ENCODE measurements around the gene SLC12A2. TPM values are rescaled to one million over a fixed set of nuclear protein-coding genes. Genes with fewer than 3 reads are reported as not detected.
A peak's percentile ranks its signal among the peaks of the same experiment; 100 is the strongest.

Gene SLC12A2
- total RNA-seq, 2 experiments from 2014 or later, result 20.6 to 36.5 TPM

DNA sequence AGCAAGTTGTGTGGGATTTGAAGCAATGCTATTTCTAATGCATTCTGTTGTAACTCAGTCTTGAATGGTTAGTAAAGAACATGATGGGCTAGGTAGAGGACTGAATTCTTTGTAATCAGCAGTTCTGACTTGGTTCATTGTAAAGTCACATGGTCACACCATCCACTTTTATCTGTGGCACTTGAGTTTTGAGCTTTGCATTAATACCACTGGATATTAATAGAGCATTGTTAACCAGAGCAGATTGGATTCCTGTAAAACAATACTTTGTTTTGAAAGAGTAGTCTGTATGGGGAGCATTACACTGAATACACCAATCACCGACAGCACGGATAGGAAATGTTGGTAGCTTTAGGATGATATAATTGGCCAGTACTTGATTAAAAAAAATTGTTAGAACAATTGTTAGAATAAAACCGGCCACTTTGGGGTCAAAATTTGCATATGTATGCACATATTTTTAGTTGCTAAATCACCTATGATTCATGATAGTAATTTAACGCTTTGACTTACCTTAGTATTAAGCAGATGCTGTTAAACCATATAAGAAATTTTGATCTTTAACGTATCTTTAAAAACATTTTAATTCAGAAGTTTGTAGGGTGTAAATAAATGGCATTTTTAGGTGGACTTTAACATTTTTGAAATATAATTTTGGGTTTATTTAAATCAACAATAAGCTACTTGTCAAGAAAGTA lies 17.4 kb downstream of the SLC12A2 start:
- H3K9me2 ChIP-seq (ENCODE audit: insufficient read depth, low read length), result no peaks in the 10 kb centered on the region
- H3K4me1 ChIP-seq (ENCODE audit: insufficient read depth, low read length, poor library complexity, severe bottlenecking), result peaks cover 6% of the 10 kb centered on the region
- H4K20me1 ChIP-seq (ENCODE audit: insufficient read depth, low read length), result no peaks in the 10 kb centered on the region
- H3K4me3 ChIP-seq (ENCODE audit: low read depth, low read length, poor library complexity, severe bottlenecking), result no peak overlapping the region
- ChIA-PET POLR2A (interaction anchor here (0.6 to 2.7 kb wide), 7 partner anchors 9 to 1270 kb away, joined by 3 to 10 read pairs (median 4); no protein-coding TSS in a partner anchor), CTCF (ENCODE audit: unreplicated experiment) (no interaction called here)
- no TSS peak for BruUV-seq (replicated peaks)
- H3K4me2 ChIP-seq (ENCODE audit: low read length), result no peak overlapping the region
- DNase-seq (ENCODE audit: low spot score), result no peak
- peaks cover 31% of the 10 kb centered on the region for H3K9me3 ChIP-seq (ENCODE audit: low read length)
- H3K27ac ChIP-seq (ENCODE audit: low read depth, low read length, poor library complexity, severe bottlenecking), result no peak overlapping the region
- H3K36me3 ChIP-seq (ENCODE audit: insufficient read depth, low read length), result peaks cover 60% of the 10 kb centered on the region
- peaks cover 93% of the 10 kb centered on the region for H3K79me2 ChIP-seq (ENCODE audit: insufficient read depth, low read depth, low read length)
- H2AFZ ChIP-seq (ENCODE audit: low read length), result no peak overlapping the region
- no peak for TF ChIP-seq EZH2phosphoT487 (IDR thresholded peaks at IDR 0.05; ENCODE audit: borderline replicate concordance, low read depth, low read length)
- TF ChIP-seq, protein P1, sequence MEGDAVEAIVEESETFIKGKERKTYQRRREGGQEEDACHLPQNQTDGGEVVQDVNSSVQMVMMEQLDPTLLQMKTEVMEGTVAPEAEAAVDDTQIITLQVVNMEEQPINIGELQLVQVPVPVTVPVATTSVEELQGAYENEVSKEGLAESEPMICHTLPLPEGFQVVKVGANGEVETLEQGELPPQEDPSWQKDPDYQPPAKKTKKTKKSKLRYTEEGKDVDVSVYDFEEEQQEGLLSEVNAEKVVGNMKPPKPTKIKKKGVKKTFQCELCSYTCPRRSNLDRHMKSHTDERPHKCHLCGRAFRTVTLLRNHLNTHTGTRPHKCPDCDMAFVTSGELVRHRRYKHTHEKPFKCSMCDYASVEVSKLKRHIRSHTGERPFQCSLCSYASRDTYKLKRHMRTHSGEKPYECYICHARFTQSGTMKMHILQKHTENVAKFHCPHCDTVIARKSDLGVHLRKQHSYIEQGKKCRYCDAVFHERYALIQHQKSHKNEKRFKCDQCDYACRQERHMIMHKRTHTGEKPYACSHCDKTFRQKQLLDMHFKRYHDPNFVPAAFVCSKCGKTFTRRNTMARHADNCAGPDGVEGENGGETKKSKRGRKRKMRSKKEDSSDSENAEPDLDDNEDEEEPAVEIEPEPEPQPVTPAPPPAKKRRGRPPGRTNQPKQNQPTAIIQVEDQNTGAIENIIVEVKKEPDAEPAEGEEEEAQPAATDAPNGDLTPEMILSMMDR (conservative IDR thresholded peaks at IDR 0.05; ENCODE audit: low read length), result no peak
- intact Hi-C loops (cut with micrococcal nuclease; ENCODE audit: unreplicated experiment), result no loop called here

DNA sequence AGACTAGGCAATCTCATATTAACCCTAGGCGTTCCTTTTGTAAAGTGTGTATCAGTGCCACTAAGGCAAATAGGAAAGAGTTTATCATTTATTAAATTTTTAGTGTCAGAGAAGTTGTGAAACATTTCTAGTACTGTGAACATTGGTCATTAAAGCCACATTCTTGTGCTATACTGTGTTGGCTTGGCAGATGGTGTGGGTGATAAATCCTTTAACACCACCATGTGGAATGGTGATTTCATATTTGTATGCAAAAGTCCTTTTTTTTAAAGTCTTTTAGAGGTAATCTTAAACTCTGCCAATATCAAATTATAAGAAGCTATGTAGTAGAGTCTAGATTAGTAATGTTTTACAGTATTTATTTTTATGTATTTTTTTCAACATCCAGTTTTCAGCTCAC lies 18.1 kb downstream of the SLC12A2 start:
- H3K4me2 ChIP-seq (ENCODE audit: low read length), result no peak overlapping the region
- POLR2A ChIA-PET, result interaction anchor here (1.0 to 2.7 kb wide), 6 partner anchors 9 to 20 kb away, joined by 3 to 10 read pairs (median 6); no protein-coding TSS in a partner anchor
- no peaks in the 10 kb centered on the region for H4K20me1 ChIP-seq (ENCODE audit: insufficient read depth, low read length)
- H3K27ac ChIP-seq (ENCODE audit: low read depth, low read length, poor library complexity, severe bottlenecking), result no peak overlapping the region
- TF ChIP-seq, protein P1 (conservative IDR thresholded peaks at IDR 0.05; ENCODE audit: low read length), result no peak
- no peak for TF ChIP-seq EZH2phosphoT487 (IDR thresholded peaks at IDR 0.05; ENCODE audit: borderline replicate concordance, low read depth, low read length)
- H2AFZ ChIP-seq (ENCODE audit: low read length), result no peak overlapping the region
- BruUV-seq (replicated peaks), result no TSS peak
- CTCF ChIA-PET (ENCODE audit: unreplicated experiment), result no interaction called here
- H3K36me3 ChIP-seq (ENCODE audit: insufficient read depth, low read length), result peaks cover 54% of the 10 kb centered on the region
- H3K4me1 ChIP-seq (ENCODE audit: insufficient read depth, low read length, poor library complexity, severe bottlenecking), result peaks cover 6% of the 10 kb centered on the region
- no peak for DNase-seq (ENCODE audit: low spot score)
- peaks cover 93% of the 10 kb centered on the region for H3K79me2 ChIP-seq (ENCODE audit: insufficient read depth, low read depth, low read length)
- peaks cover 27% of the 10 kb centered on the region for H3K9me3 ChIP-seq (ENCODE audit: low read length)
- H3K9me2 ChIP-seq (ENCODE audit: insufficient read depth, low read length), result no peaks in the 10 kb centered on the region
- H3K4me3 ChIP-seq (ENCODE audit: low read depth, low read length, poor library complexity, severe bottlenecking), result no peak overlapping the region
- intact Hi-C loops (cut with micrococcal nuclease; ENCODE audit: unreplicated experiment), result no loop called here

DNA sequence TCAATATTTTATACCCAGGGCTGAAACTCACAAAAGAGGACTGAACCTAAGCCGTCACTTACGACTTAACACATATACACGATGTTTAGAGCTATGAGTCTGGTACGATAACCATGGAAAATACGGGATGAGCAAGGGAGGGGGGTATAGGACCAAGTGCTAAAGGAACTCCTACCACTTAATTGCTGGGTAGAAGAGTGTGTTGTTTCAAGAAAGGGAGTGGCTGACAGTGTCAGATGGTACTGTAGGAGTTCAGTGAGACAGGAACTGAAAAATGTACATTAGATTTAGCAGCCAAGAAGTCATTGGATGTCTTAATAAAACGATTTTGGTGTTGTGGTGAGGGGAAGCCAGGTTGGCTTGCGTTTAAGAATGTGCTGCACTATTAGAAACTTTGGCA lies 21.6 kb downstream of the SLC12A2 start:
- 0 out of 2 replicates have a peak, but pooled peaks cover 7% of the 10 kb centered on the region for H3K9me3 ChIP-seq (ENCODE audit: low read length)
- no peak overlapping the region for H3K4me3 ChIP-seq (ENCODE audit: low read depth, low read length, poor library complexity, severe bottlenecking)
- peak; percentile 7 for DNase-seq (ENCODE audit: low spot score)
- H3K79me2 ChIP-seq (ENCODE audit: insufficient read depth, low read depth, low read length), result peaks cover 79% of the 10 kb centered on the region
- no peak for TF ChIP-seq EZH2phosphoT487 (IDR thresholded peaks at IDR 0.05; ENCODE audit: borderline replicate concordance, low read depth, low read length)
- no peaks in the 10 kb centered on the region for H4K20me1 ChIP-seq (ENCODE audit: insufficient read depth, low read length)
- CTCF ChIA-PET (ENCODE audit: unreplicated experiment), result no interaction called here
- H3K36me3 ChIP-seq (ENCODE audit: insufficient read depth, low read length), result peaks cover 54% of the 10 kb centered on the region
- H3K9me2 ChIP-seq (ENCODE audit: insufficient read depth, low read length), result no peaks in the 10 kb centered on the region
- no peak overlapping the region for H3K27ac ChIP-seq (ENCODE audit: low read depth, low read length, poor library complexity, severe bottlenecking)
- intact Hi-C loops (cut with micrococcal nuclease; ENCODE audit: unreplicated experiment), result no loop called here
- H2AFZ ChIP-seq (ENCODE audit: low read length), result no peak overlapping the region
- no peak overlapping the region for H3K4me2 ChIP-seq (ENCODE audit: low read length)
- POLR2A ChIA-PET, result interaction anchor here (0.6 kb wide), 1 partner anchor 165 kb away, joined by 3 read pairs; no protein-coding TSS in a partner anchor
- H3K4me1 ChIP-seq (ENCODE audit: insufficient read depth, low read length, poor library complexity, severe bottlenecking), result peaks cover 6% of the 10 kb centered on the region
- BruUV-seq (replicated peaks), result no TSS peak
